ENCODE data around the gene CELF4.

The CELF4 gene

DNA sequence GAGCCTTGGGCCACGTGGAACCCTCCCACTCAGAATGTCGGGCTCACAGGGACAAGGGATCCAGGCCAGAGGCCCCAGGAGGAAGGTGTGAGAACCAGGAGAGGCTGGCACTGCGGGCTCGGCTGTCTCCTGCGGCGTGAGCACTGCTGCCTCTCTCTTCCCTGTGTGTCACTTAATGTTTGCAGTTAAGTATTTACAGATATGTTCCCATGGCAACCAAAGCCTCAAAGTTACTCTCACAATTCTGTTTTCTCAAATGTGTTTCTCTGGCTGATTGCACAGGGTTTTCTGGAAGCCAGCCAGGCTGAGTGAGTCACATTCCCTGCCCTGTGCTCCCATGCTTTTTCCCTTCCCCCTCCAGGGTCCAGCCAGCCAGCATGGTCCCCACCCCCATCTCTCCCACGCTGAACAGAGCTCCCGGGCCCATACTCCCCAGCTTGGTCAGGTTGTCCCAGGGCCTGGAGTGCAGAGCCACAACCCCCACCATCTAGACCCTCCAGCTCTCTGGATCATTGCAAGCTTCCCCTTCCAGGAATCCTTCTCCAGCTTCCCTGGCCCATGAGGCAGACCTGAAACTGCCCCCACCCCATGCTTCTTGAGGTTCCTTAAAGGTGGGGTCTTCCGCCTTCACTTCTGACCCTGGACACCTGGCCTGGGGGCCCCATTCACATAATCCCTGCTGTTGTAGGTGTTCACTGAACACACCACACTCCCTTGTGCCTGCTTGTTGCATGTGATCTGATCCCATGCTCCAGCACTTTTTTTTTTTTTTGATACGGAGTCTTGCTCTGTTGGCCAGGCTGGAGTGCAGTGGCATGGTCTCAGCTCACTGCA, 265.9 kb downstream of the CELF4 start:
- TF ChIP-seq, protein P1, sequence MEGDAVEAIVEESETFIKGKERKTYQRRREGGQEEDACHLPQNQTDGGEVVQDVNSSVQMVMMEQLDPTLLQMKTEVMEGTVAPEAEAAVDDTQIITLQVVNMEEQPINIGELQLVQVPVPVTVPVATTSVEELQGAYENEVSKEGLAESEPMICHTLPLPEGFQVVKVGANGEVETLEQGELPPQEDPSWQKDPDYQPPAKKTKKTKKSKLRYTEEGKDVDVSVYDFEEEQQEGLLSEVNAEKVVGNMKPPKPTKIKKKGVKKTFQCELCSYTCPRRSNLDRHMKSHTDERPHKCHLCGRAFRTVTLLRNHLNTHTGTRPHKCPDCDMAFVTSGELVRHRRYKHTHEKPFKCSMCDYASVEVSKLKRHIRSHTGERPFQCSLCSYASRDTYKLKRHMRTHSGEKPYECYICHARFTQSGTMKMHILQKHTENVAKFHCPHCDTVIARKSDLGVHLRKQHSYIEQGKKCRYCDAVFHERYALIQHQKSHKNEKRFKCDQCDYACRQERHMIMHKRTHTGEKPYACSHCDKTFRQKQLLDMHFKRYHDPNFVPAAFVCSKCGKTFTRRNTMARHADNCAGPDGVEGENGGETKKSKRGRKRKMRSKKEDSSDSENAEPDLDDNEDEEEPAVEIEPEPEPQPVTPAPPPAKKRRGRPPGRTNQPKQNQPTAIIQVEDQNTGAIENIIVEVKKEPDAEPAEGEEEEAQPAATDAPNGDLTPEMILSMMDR (IDR thresholded peaks at IDR 0.05; ENCODE audit: insufficient read depth, low read length, missing control alignments), result no peak
- ChIA-PET POLR2A (no interaction called here), CTCF (no interaction called here)
- H3K4me3 ChIP-seq (ENCODE audit: low read depth, low read length), result no peak overlapping the region
- DNase-seq (ENCODE audit: low read depth, low spot score), result peak; percentile 83

DNA sequence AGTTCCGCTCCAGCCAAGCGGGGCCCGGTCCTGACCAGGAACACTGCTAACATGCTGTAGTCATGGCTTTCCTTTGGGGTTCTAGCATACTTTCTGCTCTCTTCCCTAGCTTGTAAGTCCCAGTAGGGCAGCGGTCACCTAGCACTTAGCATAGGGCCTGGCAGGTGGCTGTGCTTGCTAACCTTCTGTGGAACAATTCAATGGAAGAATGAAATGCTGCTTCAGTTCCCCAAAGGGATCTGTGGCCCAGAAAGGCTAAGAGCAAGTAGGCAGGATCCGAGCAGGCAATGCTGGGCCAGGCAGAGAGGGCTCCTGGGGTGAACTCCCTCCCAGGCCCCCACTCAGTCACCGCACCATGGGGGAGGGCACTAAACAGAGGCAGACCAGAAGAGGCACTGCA, 266.8 kb downstream of the CELF4 start:
- TF ChIP-seq, protein P1 (IDR thresholded peaks at IDR 0.05; ENCODE audit: insufficient read depth, low read length, missing control alignments), result no peak
- CTCF ChIA-PET, result no interaction called here
- POLR2A ChIA-PET, result no interaction called here
- H3K4me3 ChIP-seq (ENCODE audit: low read depth, low read length), result no peak overlapping the region
- no peak for DNase-seq (ENCODE audit: low read depth, low spot score)

DNA sequence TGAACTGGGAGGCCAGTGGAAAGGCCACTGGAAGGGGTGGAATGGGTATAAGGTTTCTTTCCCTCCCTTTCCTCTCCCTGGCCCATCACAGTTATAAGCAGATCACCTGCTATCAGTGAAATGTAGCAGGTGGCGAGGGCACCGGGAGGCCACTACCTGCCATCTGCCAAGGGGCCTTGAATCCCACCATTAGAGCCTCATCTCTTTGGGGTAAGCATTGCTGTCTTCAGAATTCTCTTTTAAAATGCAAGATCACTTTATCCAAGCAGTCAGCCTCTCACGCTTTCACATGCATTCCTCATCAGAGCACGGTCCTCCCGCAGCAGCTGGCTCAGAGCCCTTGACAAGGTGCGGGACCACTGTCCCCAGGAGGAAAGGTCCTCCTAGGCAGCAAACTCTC, 268.5 kb downstream of the CELF4 start:
- no peak for DNase-seq (ENCODE audit: low read depth, low spot score)
- CTCF ChIA-PET, result no interaction called here
- no peak overlapping the region for H3K4me3 ChIP-seq (ENCODE audit: low read depth, low read length)
- TF ChIP-seq, protein P1 (IDR thresholded peaks at IDR 0.05; ENCODE audit: insufficient read depth, low read length, missing control alignments), result no peak
- POLR2A ChIA-PET, result no interaction called here

DNA sequence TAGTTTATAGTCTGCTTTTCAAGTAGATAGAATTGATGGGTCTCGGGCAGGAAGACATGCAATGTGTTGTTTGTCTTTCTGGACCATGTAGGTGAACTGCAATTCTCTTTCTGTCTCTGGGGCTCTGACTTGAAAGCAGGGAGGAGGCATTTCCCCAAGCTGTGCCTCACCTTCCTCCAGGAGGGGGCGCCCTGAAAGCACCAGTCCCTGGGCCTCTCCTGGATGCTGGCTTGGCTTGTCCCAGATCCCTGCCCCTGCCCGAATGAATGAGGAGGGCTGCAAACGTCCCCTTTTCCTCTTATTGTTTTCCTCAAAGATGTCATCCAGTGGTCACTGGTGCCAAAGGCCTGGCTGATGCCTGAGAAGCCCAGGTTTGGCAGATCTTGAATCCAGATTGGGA, 270.6 kb downstream of the CELF4 start:
- no peak overlapping the region for H3K4me3 ChIP-seq (ENCODE audit: low read depth, low read length)
- TF ChIP-seq, protein P1 (IDR thresholded peaks at IDR 0.05; ENCODE audit: insufficient read depth, low read length, missing control alignments), result peak; percentile 45
- CTCF ChIA-PET, result interaction anchor here (0.9 kb wide), 1 partner anchor 13 kb away, joined by 4 read pairs; no protein-coding TSS in a partner anchor
- no peak for DNase-seq (ENCODE audit: low read depth, low spot score)
- POLR2A ChIA-PET, result no interaction called here

DNA sequence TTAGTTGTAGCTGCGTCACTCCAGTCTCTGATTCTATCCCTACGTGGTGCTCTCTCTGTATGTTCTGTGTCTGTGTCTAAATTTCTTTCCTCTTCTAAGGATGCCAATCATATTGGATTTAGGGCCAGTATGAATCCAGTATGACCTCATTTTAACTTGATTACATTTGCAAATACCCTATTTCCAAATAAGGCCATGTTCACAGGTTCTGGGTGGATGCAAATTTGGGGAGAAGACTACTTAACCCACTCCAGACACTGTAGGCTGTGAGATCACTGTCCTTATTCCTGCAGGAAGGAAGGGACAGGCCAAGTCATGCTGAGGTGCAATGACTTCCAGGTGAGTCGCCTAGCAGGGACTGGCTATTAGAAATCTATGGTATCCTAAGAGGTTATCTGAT, 272.2 kb downstream of the CELF4 start:
- POLR2A ChIA-PET, result no interaction called here
- H3K4me3 ChIP-seq (ENCODE audit: low read depth, low read length), result no peak overlapping the region
- CTCF ChIA-PET, result no interaction called here
- DNase-seq (ENCODE audit: low read depth, low spot score), result no peak
- TF ChIP-seq, protein P1 (IDR thresholded peaks at IDR 0.05; ENCODE audit: insufficient read depth, low read length, missing control alignments), result no peak

DNA sequence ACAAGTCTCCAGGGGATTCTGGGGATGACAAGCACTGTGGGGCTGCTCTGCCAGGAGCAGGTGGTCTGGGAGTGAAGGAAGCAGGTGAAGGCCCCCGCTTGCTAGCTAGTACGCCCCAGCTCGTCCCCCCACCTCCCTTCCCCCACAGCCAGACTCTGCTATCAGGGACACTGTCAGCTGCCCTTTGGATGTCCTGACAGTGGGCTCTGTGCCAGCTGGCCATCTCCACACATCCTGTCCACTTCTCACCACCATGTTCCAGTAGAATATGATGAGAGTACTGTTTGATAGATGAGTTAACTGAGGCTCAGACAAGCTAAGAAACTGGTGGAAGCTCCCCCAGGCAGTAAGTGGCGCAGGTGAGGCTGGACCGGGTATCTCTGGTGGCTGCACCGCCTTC, 276.2 kb downstream of the CELF4 start:
- ChIA-PET CTCF (no interaction called here), POLR2A (no interaction called here)
- TF ChIP-seq, protein P1 (IDR thresholded peaks at IDR 0.05; ENCODE audit: insufficient read depth, low read length, missing control alignments), result no peak
- H3K4me3 ChIP-seq (ENCODE audit: low read depth, low read length), result no peak overlapping the region
- no peak for DNase-seq (ENCODE audit: low read depth, low spot score)

All from AG04449 (cell line).